ENCODE data around the gene AIFM1. TPM values are rescaled to one million over a fixed set of nuclear protein-coding genes. Genes with fewer than 3 reads are reported as not detected.

Gene AIFM1
- polyA plus RNA-seq, 2 of the 4 experiments (the other 2 are of a cell fraction), result 90.2 to 103 TPM

GRCh38 chrX:130105244-130105643 is 60.4 kb downstream of the AIFM1 start:
- peaks cover 36% of the 10 kb centered on the region for H3K4me1 ChIP-seq
- no peak overlapping the region for H3K4me3 ChIP-seq
- ATAC-seq (no peak), DNase-seq (ENCODE audit: low read depth in 1 of 2, low spot score in 1 of 2) (no peak), FAIRE-seq (peak; percentile 43)
- ChIA-PET CTCF (interaction anchor here (0.6 to 1.2 kb wide), 5 partner anchors 16 to 180 kb away, joined by 3 to 4 read pairs (median 3); no protein-coding TSS in a partner anchor), POLR2A (no interaction called here)
- no peak overlapping the region for H3K27ac ChIP-seq
- no peaks in the 10 kb centered on the region for H3K9me3 ChIP-seq
- 88% methylated on average over 2 of the region's 3 CpGs for WGBS (ENCODE audit: missing lambda C conversion rate)
- no peak overlapping the region for H3K4me2 ChIP-seq
- TF ChIP-seq TFCP2L1 (CRISPR knock-in tag; IDR thresholded peaks at IDR 0.05) (no peak), FOSB (CRISPR knock-in tag; IDR thresholded peaks at IDR 0.05) (no peak), FOSL2 (IDR thresholded peaks at IDR 0.05) (no peak), FOSL2 (CRISPR knock-in tag; IDR thresholded peaks at IDR 0.05) (no peak), USF2 (IDR thresholded peaks at IDR 0.05) (no peak)

- CTCF ChIA-PET, result no interaction called here
- ATAC-seq, result no peak
- Histone ChIP-seq H3K27ac (no peak overlapping the region), H3K4me2 (no peak overlapping the region), H3K4me3 (no peak overlapping the region), H3K4me1 (peaks cover 35% of the 10 kb centered on the region), H3K9me3 (no peaks in the 10 kb centered on the region)
- 88% methylated on average over 3 of the region's 3 CpGs for WGBS (ENCODE audit: missing lambda C conversion rate)
- FAIRE-seq, result no peak
- no peak for DNase-seq (ENCODE audit: low read depth in 1 of 2, low spot score in 1 of 2)
- TF ChIP-seq REST (IDR thresholded peaks at IDR 0.05) (no peak), SREBF2 (IDR thresholded peaks at IDR 0.05) (no peak), JUNB (IDR thresholded peaks at IDR 0.05) (no peak), NFE2L2 (conservative IDR thresholded peaks at IDR 0.05; ENCODE audit: low read length) (no peak), CBX2 (IDR thresholded peaks at IDR 0.05; ENCODE audit: borderline replicate concordance, low read depth) (no peak)
- POLR2A ChIA-PET, result no interaction called here
Measured at GRCh38 chrX:130103605-130104004, 62.0 kb downstream of the AIFM1 start.

- Histone ChIP-seq H3K4me1 (peaks cover 17% of the 10 kb centered on the region), H3K4me2 (no peak overlapping the region), H3K9me3 (no peaks in the 10 kb centered on the region), H3K4me3 (no peak overlapping the region), H3K27ac (no peak overlapping the region)
- FAIRE-seq (no peak), DNase-seq (ENCODE audit: low read depth in 1 of 2, low spot score in 1 of 2) (no peak), ATAC-seq (no peak)
- WGBS (ENCODE audit: missing lambda C conversion rate), result 94% methylated on average over 3 of the region's 5 CpGs
- POLR2A ChIA-PET, result no interaction called here
- TF ChIP-seq MAX (IDR thresholded peaks at IDR 0.05) (no peak), PHF8 (IDR thresholded peaks at IDR 0.05; ENCODE audit: borderline replicate concordance, low read depth) (no peak), EP300 (IDR thresholded peaks at IDR 0.05) (no peak), ELK1 (IDR thresholded peaks at IDR 0.05; ENCODE audit: low read depth, low read length) (no peak), E2F6 (IDR thresholded peaks at IDR 0.05; ENCODE audit: borderline replicate concordance, low read depth) (no peak), POLR2AphosphoS2 (conservative IDR thresholded peaks at IDR 0.05; ENCODE audit: low read length) (no peak), MAFK (IDR thresholded peaks at IDR 0.05; ENCODE audit: partially characterized antibody) (no peak), KDM1A (IDR thresholded peaks at IDR 0.05; ENCODE audit: low read depth) (no peak), CTCF (IDR thresholded peaks at IDR 0.05) (no peak), HMGXB4 (CRISPR knock-in tag; IDR thresholded peaks at IDR 0.05; ENCODE audit: borderline replicate concordance) (no peak), GATA3 (IDR thresholded peaks at IDR 0.05; ENCODE audit: borderline replicate concordance) (no peak), NFE2L2 (conservative IDR thresholded peaks at IDR 0.05; ENCODE audit: low read length) (no peak), FOXS1 (CRISPR knock-in tag; IDR thresholded peaks at IDR 0.05) (no peak), HOXB13 (CRISPR knock-in tag; IDR thresholded peaks at IDR 0.05; ENCODE audit: low read depth) (no peak), HOXB5 (CRISPR knock-in tag; IDR thresholded peaks at IDR 0.05) (no peak), ZSCAN20 (CRISPR knock-in tag; IDR thresholded peaks at IDR 0.05) (no peak), SMC3 (IDR thresholded peaks at IDR 0.05) (no peak)
- CTCF ChIA-PET, result interaction anchor here (0.8 kb wide), 1 partner anchor 39 kb away, joined by 4 read pairs; no protein-coding TSS in a partner anchor
Measured at GRCh38 chrX:130100180-130100579, 65.5 kb downstream of the AIFM1 start.

All from A549 (cell line).